Central memory CD8-positive, alpha-beta T cell (primary cell): ENCODE data around the gene INTS14.
"Not testable (repeated sequence)": the region's sequence is repeated elsewhere in the genome, so short reads cannot be mapped to it uniquely, and the experiment has no call there.

Source experiments
- ATAC-seq: fragments of 150-1000 bp; cut with Tn5 transposase; replicated peaks from 2 replicates; pipeline ENCODE4 v1.10.0; 2022; ENCODE audit warnings: mild to moderate bottlenecking, moderate FRiP score, moderate number of reproducible peaks; ENCODE audit not compliant: poor library complexity, severe bottlenecking; ENCODE audit errors: extremely low read depth
- DNase-seq, 2 donors: peaks; one replicate each; pipeline ENCODE4 v3.0.0; 2021; ENCODE audit warnings: low spot score in 2 of 2
- H3K27ac Mint-ChIP-seq: one replicate; pipeline ENCODE4 v1.8.0; 2022; ENCODE audit warnings: low read depth, mild to moderate bottlenecking, moderate library complexity, mixed read lengths
- H3K27me3 Mint-ChIP-seq: one replicate; pipeline ENCODE4 v1.8.0; 2022; ENCODE audit warnings: mixed read lengths
- H3K36me3 Mint-ChIP-seq: one replicate; pipeline ENCODE4 v1.8.0; 2022; ENCODE audit warnings: mild to moderate bottlenecking, moderate library complexity, mixed read lengths; ENCODE audit not compliant: insufficient read depth
- H3K4me1 Mint-ChIP-seq: one replicate; pipeline ENCODE4 v1.8.0; 2022; ENCODE audit warnings: mixed read lengths
- H3K4me3 Mint-ChIP-seq: one replicate; pipeline ENCODE4 v1.8.0; 2022; ENCODE audit warnings: mild to moderate bottlenecking, moderate library complexity, mixed read lengths
- H3K9me3 Mint-ChIP-seq: one replicate; pipeline ENCODE4 v1.8.0; 2022; ENCODE audit warnings: mixed read lengths

The INTS14 gene

DNA sequence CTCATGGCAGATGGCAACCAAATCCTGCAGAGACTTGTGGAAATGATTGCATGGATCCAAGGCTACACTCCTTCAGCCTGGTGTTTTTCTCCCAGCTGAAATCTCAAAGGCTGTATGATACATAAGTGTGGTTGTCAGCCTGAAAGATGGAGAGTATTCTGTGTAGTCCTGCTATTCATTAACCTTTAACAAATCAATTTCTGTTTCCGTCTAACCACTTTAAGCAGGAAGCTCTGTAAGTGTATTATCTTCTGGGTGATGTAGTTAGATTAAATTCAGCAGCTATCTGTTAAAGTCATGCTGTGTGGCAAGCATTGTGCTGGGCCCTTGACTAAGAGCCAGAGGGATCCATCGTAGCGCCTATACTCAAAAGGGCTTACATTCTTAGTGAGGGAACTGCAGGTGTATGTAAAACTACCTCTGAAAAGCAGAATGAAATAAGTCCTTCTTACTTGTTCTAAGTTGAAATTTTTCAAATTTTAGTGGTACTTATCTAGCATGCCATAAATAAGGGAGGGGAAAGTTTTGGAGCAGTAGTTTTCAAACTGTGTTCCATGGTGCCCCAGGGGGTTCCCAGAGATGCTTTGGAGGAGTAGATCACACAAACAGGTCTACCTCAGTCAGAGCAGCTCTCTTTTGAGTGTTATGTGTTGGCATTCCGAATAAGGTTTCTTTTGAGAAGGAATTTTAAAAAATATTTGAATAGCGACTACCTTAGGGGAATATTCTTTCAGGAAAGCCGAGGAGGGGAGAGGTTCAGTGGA, 51.8 kb downstream of the INTS14 start:
- no peak overlapping the region for H3K27ac Mint-ChIP-seq
- H3K4me3 Mint-ChIP-seq = no peak overlapping the region
- no peaks in the 10 kb centered on the region for H3K9me3 Mint-ChIP-seq
- no peak for DNase-seq
- H3K27me3 Mint-ChIP-seq = no peaks in the 10 kb centered on the region
- no peak for ATAC-seq
- H3K4me1 Mint-ChIP-seq = no peaks in the 10 kb centered on the region
- H3K36me3 Mint-ChIP-seq = peaks cover 34% of the 10 kb centered on the region

DNA sequence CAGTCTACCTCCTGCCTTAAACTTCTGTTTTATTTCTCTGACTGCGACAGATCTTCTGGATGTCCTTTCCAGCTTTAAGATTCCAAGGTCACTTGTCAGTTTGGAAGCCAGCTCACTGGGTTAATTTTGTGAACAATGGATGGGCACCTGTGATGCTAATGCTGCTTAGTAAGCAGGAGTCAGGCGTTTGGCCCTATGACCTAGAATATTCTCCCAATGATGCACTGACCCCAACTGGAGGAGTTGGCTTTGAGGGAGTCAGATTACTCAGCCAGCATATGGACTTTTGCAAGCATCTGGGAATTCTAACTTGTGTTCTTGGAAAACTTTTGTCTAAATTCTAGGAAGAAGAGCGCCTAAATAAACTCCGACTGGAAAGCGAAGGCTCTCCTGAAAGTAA, 52.6 kb downstream of the INTS14 start:
- Mint-ChIP-seq H3K27ac (no peak overlapping the region), H3K27me3 (no peaks in the 10 kb centered on the region), H3K4me1 (no peaks in the 10 kb centered on the region), H3K36me3 (peaks cover 39% of the 10 kb centered on the region), H3K9me3 (no peaks in the 10 kb centered on the region), H3K4me3 (no peak overlapping the region)
- ATAC-seq (no peak), DNase-seq (no peak)

DNA sequence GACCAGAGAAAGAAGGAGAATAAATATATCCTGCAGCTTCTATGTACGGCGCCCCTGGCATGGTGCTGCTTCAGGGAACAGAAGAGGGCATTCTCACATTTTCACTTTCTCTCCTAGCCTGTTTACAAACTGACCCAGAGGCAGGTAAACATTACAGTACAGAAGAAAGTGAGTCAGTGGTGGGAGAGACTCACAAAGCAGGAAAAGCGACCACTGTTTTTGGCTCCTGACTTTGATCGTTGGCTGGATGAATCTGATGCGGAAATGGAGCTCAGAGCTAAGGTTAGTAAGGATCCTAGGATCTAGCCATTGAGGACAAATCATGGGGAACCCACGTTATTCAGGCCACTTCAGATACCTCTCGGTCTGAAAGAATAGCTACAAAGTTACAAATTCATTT, 54.3 kb downstream of the INTS14 start:
- ATAC-seq (no peak), DNase-seq (no peak)
- Mint-ChIP-seq H3K27me3 (no peaks in the 10 kb centered on the region), H3K36me3 (peaks cover 32% of the 10 kb centered on the region), H3K4me1 (no peaks in the 10 kb centered on the region), H3K27ac (no peak overlapping the region), H3K9me3 (no peaks in the 10 kb centered on the region), H3K4me3 (no peak overlapping the region)

DNA sequence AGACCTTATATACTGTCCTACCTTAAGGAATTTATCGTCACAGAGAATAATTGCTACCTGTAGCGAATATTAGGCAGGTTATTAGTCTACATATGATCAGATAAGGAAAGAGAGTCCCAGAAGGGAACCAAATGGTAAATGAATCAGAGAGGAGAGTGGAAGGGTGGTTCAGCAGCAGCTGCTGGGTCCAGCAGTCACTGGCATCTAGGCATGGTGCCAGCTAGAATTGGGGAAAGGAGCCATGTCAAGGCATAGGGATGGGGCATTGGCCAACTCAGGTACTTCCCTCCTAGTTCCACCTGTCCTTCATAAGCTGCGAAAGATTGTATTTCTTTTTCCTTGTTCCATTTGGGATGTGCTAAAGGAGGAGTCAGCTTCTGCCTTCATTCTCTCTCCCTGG, 57.2 kb downstream of the INTS14 start:
- peaks cover 23% of the 10 kb centered on the region for H3K36me3 Mint-ChIP-seq

DNA sequence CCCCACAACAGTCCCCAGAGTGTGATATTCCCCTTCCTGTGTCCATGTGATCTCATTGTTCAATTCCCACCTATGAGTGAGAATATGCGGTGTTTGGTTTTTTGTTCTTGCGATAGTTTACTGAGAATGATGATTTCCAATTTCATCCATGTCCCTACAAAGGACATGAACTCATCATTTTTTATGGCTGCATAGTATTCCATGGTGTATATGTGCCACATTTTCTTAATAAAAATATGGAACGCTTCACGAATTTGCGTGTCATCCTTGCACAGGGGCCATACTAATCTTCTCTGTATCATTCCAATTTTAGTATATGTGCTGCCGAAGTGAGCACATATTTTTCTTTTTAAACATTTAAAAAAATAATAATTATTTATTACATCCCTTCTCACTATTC, 58.1 kb downstream of the INTS14 start:
- DNase-seq, ATAC-seq, H3K27ac Mint-ChIP-seq, H3K4me3 Mint-ChIP-seq, H3K9me3 Mint-ChIP-seq, H3K27me3 Mint-ChIP-seq: not testable (repeated sequence)
- peaks cover 21% of the 10 kb centered on the region for H3K36me3 Mint-ChIP-seq
- peaks cover 14% of the 10 kb centered on the region for H3K4me1 Mint-ChIP-seq

More for the DNA sequence above, 57.2 kb downstream of the INTS14 start:
- ATAC-seq (no peak), DNase-seq (no peak)
- no peaks in the 10 kb centered on the region for H3K27me3 Mint-ChIP-seq
- peaks cover 12% of the 10 kb centered on the region for H3K4me1 Mint-ChIP-seq
- no peak overlapping the region for H3K4me3 Mint-ChIP-seq
- H3K27ac Mint-ChIP-seq = no peak overlapping the region
- no peaks in the 10 kb centered on the region for H3K9me3 Mint-ChIP-seq

DNA sequence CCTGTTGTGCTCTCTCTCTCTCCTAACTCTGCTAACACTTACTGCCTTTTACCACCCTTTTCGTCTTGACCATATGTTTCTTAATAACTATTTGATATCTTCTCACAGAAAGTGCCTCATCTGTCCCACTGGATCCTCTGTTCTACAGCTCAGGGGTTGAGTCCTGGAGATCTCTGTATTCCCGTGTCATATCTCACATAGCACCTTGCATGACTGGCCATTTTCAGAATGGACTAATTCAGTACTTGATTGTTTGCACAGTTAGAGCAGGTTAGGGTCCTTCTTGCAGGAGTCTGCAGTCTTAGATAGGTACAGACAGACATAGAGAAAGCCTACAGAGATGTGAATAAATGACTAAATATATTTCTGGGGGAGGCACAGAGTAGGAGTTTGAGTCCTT, 59.7 kb downstream of the INTS14 start:
- no peak overlapping the region for H3K27ac Mint-ChIP-seq
- H3K36me3 Mint-ChIP-seq = peaks cover 13% of the 10 kb centered on the region
- H3K27me3 Mint-ChIP-seq = no peaks in the 10 kb centered on the region
- DNase-seq = no peak
- ATAC-seq = no peak
- H3K4me3 Mint-ChIP-seq = no peak overlapping the region
- peaks cover 18% of the 10 kb centered on the region for H3K4me1 Mint-ChIP-seq
- H3K9me3 Mint-ChIP-seq = no peaks in the 10 kb centered on the region

DNA sequence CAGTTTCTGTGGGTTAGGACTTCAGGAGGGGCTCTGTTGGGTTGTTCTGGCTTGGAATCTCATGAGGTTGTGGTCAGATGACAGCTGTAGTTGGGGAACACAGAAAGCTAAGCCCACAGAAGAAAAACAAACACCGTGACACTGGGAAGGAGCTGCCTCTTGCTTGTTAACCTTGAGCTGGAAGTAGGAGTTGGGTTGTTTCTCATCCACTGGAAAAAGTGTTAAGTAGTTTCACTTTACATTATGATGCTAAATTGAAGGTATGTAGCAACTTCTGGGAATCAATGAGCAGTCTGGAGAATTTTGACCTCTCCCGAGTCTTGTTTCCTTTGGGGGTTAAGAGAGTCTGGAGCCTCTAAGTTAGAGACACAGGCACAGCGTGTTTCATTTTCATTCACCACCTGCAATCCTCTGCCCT, 60.2 kb downstream of the INTS14 start:
- no peaks in the 10 kb centered on the region for H3K27me3 Mint-ChIP-seq
- ATAC-seq (no peak), DNase-seq (no peak)
- no peak overlapping the region for H3K4me3 Mint-ChIP-seq
- no peaks in the 10 kb centered on the region for H3K9me3 Mint-ChIP-seq
- H3K36me3 Mint-ChIP-seq = peaks cover 12% of the 10 kb centered on the region
- no peak overlapping the region for H3K27ac Mint-ChIP-seq
- peaks cover 18% of the 10 kb centered on the region for H3K4me1 Mint-ChIP-seq

DNA sequence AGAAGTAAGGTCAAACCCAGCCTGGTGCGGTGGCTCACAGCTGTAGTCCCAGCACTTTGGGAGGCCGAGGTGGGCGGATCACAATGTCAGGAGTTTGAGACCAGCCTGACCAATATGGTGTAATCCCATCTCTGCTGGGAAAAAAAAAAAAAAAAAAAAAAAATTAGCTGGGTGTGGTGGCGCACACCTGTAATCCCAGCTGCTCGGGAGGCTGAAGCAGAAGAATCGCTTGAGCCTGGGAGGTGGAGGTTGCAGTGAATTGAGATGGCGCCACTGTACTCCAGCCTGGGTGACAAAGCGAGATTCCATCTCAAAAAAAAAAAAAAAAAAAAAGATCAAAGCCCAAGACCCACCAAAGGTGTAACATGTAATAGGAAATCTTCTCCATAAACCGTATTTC, 61.6 kb downstream of the INTS14 start:
- not testable (repeated sequence) for H3K9me3 Mint-ChIP-seq, H3K27me3 Mint-ChIP-seq, H3K36me3 Mint-ChIP-seq, DNase-seq, H3K4me3 Mint-ChIP-seq, H3K27ac Mint-ChIP-seq, ATAC-seq
- H3K4me1 Mint-ChIP-seq = peaks cover 18% of the 10 kb centered on the region

DNA sequence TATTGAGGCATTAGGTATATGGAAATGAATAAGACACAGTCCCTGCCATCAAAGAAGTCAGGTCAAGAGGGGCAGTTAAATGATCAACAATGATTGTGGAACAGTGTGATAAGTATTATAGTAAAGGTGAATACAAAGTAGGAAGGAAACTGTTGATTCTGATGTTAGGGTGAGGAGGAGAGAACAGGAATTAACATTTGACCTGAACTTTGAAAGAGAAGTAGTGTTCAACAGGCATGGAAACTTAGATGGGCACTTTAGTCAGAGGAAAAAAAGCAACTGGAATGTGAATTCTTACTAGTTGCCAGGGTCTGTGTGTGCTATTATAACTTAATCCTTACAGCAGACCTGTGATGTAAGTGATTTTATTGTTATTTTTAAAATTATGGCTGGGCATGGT, 63.1 kb downstream of the INTS14 start:
- Mint-ChIP-seq H3K27ac (peak overlapping the region; percentile 7), H3K4me3 (no peak overlapping the region), H3K9me3 (no peaks in the 10 kb centered on the region), H3K36me3 (peaks cover 1% of the 10 kb centered on the region), H3K27me3 (no peaks in the 10 kb centered on the region), H3K4me1 (peaks cover 18% of the 10 kb centered on the region)
- ATAC-seq = no peak
- DNase-seq = no peak

DNA sequence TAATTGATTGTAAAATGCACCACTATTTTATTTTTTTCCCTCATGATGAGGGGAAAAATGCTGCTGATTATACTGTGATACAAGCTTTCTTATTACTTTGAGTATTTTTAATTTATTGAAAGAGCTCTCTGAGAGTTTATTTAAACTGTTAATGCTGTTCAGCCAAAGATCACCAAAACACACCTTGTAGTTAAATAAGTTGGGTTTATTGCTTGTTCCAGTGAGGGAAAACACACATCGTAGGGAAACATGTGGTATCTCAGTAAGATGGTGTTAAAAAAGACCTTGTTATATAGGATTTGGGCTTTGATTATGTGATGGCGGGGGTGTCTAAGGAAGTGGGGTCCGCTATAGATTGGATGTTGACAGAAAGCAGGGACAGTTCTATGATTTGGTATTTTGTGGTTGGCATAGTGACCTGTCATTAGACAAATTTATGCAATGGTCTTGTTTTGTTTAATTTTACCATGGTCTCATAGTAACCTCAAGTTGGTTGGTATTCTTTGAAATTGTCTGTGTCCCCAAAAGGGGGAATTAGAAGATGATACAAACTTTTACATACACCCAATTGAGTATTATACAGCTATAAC, 69.6 kb downstream of the INTS14 start:
- DNase-seq (no peak), ATAC-seq (no peak)
- H3K27me3 Mint-ChIP-seq = no peaks in the 10 kb centered on the region
- H3K27ac Mint-ChIP-seq = no peak overlapping the region
- peaks cover 7% of the 10 kb centered on the region for H3K36me3 Mint-ChIP-seq
- peaks cover 24% of the 10 kb centered on the region for H3K4me1 Mint-ChIP-seq
- no peaks in the 10 kb centered on the region for H3K9me3 Mint-ChIP-seq
- no peak overlapping the region for H3K4me3 Mint-ChIP-seq

DNA sequence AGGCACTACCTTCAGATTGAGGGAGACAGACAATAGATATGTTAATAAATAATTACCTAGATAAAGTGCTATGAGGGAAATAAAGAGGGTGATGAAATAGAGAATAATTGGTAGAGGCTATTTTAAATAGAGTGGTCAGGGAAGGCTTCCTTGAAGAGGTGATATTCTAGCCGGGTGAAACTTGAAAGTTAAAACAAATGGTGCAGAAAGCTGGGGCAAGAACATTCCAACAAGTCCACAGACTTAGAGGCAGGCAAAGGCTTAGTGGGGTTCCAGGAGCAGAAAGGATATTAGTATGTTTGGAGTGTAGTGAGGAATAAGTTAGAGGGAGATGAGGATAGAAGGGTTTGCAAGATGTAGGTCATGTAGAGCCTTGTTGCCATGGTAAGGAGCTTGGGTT, 70.6 kb downstream of the INTS14 start:
- no peaks in the 10 kb centered on the region for H3K9me3 Mint-ChIP-seq

DNA sequence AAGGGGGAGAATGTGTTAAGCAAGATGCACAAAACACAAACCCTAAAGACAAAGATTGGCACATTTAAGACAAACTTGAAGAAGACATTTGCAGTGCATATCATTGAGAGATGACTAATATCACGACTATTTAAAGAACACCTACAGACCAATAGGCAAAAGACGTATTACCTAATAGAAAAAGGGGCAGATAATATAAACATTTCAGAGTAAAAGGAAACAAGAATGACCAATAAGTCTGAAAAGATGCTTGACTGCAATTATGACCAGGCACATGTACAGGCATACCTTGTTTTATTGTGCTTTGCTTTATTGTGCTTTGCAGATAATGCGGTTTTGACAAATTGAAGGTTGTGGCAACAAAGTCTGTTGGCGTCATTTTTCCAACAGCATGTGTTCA, 75.7 kb downstream of the INTS14 start:
- Mint-ChIP-seq H3K9me3 (no peaks in the 10 kb centered on the region), H3K4me3 (no peak overlapping the region), H3K36me3 (peaks cover 6% of the 10 kb centered on the region), H3K27me3 (no peaks in the 10 kb centered on the region), H3K4me1 (peaks cover 46% of the 10 kb centered on the region), H3K27ac (no peak overlapping the region)
- DNase-seq (no peak), ATAC-seq (no peak)

More for the DNA sequence above, 70.6 kb downstream of the INTS14 start:
- Mint-ChIP-seq H3K27ac (peak overlapping the region; percentile 2), H3K4me1 (peaks cover 28% of the 10 kb centered on the region), H3K36me3 (peaks cover 7% of the 10 kb centered on the region), H3K4me3 (no peak overlapping the region), H3K27me3 (no peaks in the 10 kb centered on the region)
- DNase-seq (no peak), ATAC-seq (no peak)

DNA sequence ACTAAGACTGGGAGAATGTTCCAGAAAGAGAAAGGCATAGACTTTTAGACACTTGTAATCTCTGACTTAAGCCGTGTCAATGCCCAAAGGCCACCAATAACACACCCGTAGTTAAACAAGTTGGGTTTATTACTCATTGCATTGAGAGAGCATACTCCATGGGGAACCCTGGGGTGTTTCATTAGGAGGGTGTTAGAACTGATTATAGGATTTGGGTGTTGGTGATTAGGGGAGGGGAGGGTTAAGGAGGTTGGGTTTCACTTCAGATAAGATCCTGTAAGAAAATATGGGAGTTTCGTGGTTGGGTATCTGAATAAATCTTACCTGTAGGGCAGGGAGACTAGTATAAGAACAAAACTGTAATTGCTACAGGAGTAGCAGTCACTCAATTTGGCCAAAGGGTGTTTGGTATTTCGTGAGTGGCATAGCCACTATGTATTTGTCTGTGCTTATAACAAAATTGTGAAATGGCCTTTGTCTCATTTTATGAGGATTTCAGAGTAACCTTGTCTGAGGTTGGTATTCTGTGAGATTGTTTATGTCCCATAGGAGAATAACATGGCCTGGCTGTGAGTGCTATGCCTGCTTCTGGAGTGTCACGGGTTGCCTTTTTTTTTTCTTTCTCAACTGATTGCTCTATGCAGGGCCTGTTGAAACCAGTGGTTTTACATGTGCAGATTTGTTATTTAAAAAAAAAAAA, 77.7 kb downstream of the INTS14 start:
- no peak overlapping the region for H3K27ac Mint-ChIP-seq
- no peak overlapping the region for H3K4me3 Mint-ChIP-seq
- ATAC-seq (no peak), DNase-seq (no peak)
- H3K4me1 Mint-ChIP-seq = peaks cover 49% of the 10 kb centered on the region
- H3K27me3 Mint-ChIP-seq = no peaks in the 10 kb centered on the region
- H3K36me3 Mint-ChIP-seq = peaks cover 6% of the 10 kb centered on the region
- H3K9me3 Mint-ChIP-seq = no peaks in the 10 kb centered on the region
